A673 (cell line): ENCODE measurements around the gene CLDN34. TPM values are rescaled to one million over a fixed set of nuclear protein-coding genes. Genes with fewer than 3 reads are reported as not detected.

Source experiments
- BruUV-seq: library from RNA; stranded (reverse); fragments of 400-500 nt; replicated peaks from 2 replicates; lab custom pipeline; 2021; lab: Mats Ljungman, UMichigan
- CTCF ChIA-PET: fragments of 300-600 bp; sonication (Branson Sonifier 250); formaldehyde crosslinking; loops from one replicate; lab custom pipeline; 2022; ENCODE audit warnings: antibody characterized with exemption; lab: Charles Lee
- POLR2A ChIA-PET: fragments of 300-600 bp; sonication (Branson Sonifier 250); formaldehyde crosslinking; loops from one replicate; lab custom pipeline; 2022; ENCODE audit warnings: antibody characterized with exemption; ENCODE audit not compliant: low non-redundant PET; lab: Charles Lee
- DNase-seq: peaks from one replicate; pipeline ENCODE4 v3.0.0-alpha.2; 2015; ENCODE audit warnings: low spot score
- H3K27ac ChIP-seq: fragments of 200-600 bp; sonication (generic); 2 replicates; pipeline ENCODE4 v1.5.1; 2016; ENCODE audit warnings: mixed run types, low read depth, mild to moderate bottlenecking, mixed read lengths, antibody characterized with exemption, low read length; ENCODE audit not compliant: poor library complexity, severe bottlenecking
- H3K27me3 ChIP-seq: fragments of 200-600 bp; sonication (generic); replicated peaks from 2 replicates; pipeline ENCODE4 v1.6.1; 2017; ENCODE audit warnings: mixed run types, low read depth, mild to moderate bottlenecking, mixed read lengths, antibody characterized with exemption, low read length; ENCODE audit not compliant: insufficient read depth, poor library complexity
- H3K36me3 ChIP-seq: fragments of 200-600 bp; sonication (generic); 2 replicates; pipeline ENCODE4 v1.6.1; 2016; ENCODE audit warnings: mixed run types, mild to moderate bottlenecking, mixed read lengths, antibody characterized with exemption, low read length; ENCODE audit not compliant: insufficient read depth, poor library complexity, severe bottlenecking
- H3K4me1 ChIP-seq: fragments of 200-600 bp; sonication (generic); 2 replicates; pipeline ENCODE4 v1.6.1; 2017; ENCODE audit warnings: mixed run types, mild to moderate bottlenecking, mixed read lengths, antibody characterized with exemption, low read length; ENCODE audit not compliant: insufficient read depth, poor library complexity, severe bottlenecking
- H3K4me3 ChIP-seq: fragments of 200-600 bp; sonication (generic); 2 replicates; pipeline ENCODE4 v1.5.1; 2016; ENCODE audit warnings: low read depth, mixed run types, mild to moderate bottlenecking, mixed read lengths, low read length; ENCODE audit not compliant: poor library complexity, severe bottlenecking
- H3K9me3 ChIP-seq: fragments of 200-600 bp; sonication (generic); 2 replicates; pipeline ENCODE4 v1.6.1; 2016; ENCODE audit warnings: mixed run types, low read depth, mild to moderate bottlenecking, mixed read lengths, antibody characterized with exemption, low read length; ENCODE audit not compliant: poor library complexity, severe bottlenecking
- EZH2 ChIP-seq: fragments of 200-600 bp; sonication (generic); IDR thresholded peaks from 2 replicates; pipeline ENCODE4 v1.6.1; 2017; ENCODE audit warnings: borderline replicate concordance, low read depth, mild to moderate bottlenecking, mixed read lengths, antibody characterized with exemption, low read length; ENCODE audit not compliant: poor library complexity, severe bottlenecking
- intact Hi-C: fragments of 100-400 bp; cut with micrococcal nuclease; formaldehyde crosslinking; loops from one replicate; pipeline ENCODE4 v1.10.0; 2022; ENCODE audit not compliant: unreplicated experiment
- total RNA-seq: library from RNA; stranded (reverse); gene quantifications from 2 replicates; pipeline ENCODE4 v1.2.3, GENCODE V29; 2021
- TF ChIP-seq, protein P1 (sequence below): fragments of 300-800, 200-600 bp; sonication (generic); conservative IDR thresholded peaks from 2 replicates; pipeline ENCODE4 v1.5.1; 2017; ENCODE audit warnings: low read depth, mild to moderate bottlenecking, antibody characterized with exemption, low read length, moderate library complexity, mixed read lengths

The CLDN34 gene
- total RNA-seq, 1 experiment from 2014 or later = not detected

DNA sequence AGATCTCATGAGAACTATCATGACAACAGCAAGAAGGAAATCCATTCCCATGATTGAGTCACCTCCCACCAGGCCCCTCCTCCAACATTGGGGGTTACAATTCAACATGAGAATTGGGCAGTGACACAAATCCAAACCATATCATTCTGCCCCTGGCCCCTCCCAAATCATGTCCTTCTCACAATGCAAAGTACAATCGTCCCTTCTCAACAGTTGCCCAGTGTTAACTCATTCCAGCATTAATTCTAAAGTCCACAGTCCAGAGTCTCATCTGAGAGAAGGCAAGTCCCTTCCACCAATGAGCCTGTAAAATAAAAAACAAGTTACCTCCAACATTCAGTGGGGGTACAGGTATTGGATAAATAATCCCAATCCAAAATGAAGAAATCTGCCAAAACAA, 14.9 kb upstream of the CLDN34 start:
- TF ChIP-seq, protein P1, sequence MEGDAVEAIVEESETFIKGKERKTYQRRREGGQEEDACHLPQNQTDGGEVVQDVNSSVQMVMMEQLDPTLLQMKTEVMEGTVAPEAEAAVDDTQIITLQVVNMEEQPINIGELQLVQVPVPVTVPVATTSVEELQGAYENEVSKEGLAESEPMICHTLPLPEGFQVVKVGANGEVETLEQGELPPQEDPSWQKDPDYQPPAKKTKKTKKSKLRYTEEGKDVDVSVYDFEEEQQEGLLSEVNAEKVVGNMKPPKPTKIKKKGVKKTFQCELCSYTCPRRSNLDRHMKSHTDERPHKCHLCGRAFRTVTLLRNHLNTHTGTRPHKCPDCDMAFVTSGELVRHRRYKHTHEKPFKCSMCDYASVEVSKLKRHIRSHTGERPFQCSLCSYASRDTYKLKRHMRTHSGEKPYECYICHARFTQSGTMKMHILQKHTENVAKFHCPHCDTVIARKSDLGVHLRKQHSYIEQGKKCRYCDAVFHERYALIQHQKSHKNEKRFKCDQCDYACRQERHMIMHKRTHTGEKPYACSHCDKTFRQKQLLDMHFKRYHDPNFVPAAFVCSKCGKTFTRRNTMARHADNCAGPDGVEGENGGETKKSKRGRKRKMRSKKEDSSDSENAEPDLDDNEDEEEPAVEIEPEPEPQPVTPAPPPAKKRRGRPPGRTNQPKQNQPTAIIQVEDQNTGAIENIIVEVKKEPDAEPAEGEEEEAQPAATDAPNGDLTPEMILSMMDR = no peak
- CTCF ChIA-PET = no interaction called here
- POLR2A ChIA-PET = no interaction called here

DNA sequence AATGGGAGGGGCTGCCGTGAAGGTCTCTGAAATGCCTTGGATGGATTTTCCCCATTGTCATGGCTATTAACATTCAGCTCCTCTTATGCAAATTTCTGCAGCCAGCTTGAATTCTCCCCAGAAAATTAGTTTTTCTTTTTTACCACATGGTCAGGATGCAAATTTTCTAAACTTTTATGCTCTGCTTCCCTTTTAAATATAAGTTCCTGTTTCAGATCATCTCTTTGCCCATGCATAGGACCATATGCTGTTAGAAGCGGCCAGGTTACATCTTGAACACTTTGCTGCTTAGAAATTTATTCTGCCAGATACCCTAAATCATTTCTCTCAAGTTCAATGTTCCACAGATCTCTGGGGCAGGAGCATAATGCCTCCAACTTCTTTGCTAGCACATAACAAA, 13.8 kb upstream of the CLDN34 start:
- ChIA-PET POLR2A (no interaction called here), CTCF (no interaction called here)
- DNase-seq = no peak
- intact Hi-C loops = no loop called here
- no peak for TF ChIP-seq EZH2
- TF ChIP-seq, protein P1 = no peak
- Histone ChIP-seq H3K4me1 (no peaks in the 10 kb centered on the region), H3K27me3 (no peaks in the 10 kb centered on the region), H3K27ac (no peak overlapping the region), H3K9me3 (no peaks in the 10 kb centered on the region), H3K4me3 (no peak overlapping the region), H3K36me3 (no peaks in the 10 kb centered on the region)
- no TSS peak for BruUV-seq

More for the DNA sequence above, 14.9 kb upstream of the CLDN34 start:
- Histone ChIP-seq H3K27me3 (no peaks in the 10 kb centered on the region), H3K27ac (no peak overlapping the region), H3K4me1 (no peaks in the 10 kb centered on the region), H3K36me3 (no peaks in the 10 kb centered on the region), H3K4me3 (no peak overlapping the region), H3K9me3 (no peaks in the 10 kb centered on the region)
- no TSS peak for BruUV-seq
- intact Hi-C loops = no loop called here
- no peak for DNase-seq

DNA sequence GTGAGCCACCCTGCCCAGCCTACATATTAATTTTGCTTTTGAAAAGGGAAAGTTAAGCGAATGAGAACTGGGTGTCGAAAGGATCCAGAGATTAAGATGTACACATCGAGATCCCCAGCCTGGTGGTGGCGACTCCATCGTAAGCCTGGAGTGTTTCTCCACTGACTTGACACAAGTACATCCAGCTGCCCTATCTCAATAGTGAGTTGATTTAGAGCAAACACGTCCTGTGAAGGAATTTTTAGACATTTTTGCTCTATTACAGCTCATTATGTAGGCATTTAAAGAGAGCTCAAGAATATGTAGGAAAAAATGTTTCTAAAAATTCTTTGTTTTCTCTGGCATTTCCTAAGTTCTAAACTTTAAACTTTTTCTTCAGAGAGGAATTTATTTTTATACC, 11.7 kb upstream of the CLDN34 start:
- no peaks in the 10 kb centered on the region for H3K9me3 ChIP-seq
- H3K4me1 ChIP-seq = no peaks in the 10 kb centered on the region
- CTCF ChIA-PET = no interaction called here
- H3K4me3 ChIP-seq = no peak overlapping the region
- intact Hi-C loops = no loop called here
- H3K27ac ChIP-seq = no peak overlapping the region
- POLR2A ChIA-PET = no interaction called here
- BruUV-seq = no TSS peak
- DNase-seq = no peak
- H3K27me3 ChIP-seq = no peaks in the 10 kb centered on the region
- no peaks in the 10 kb centered on the region for H3K36me3 ChIP-seq
- TF ChIP-seq EZH2 = no peak
- TF ChIP-seq, protein P1 = no peak
